ENCODE measurements around the gene DCAF17. TPM values are rescaled to one million over a fixed set of nuclear protein-coding genes. Genes with fewer than 3 reads are reported as not detected.

Gene DCAF17
- total and polyA plus RNA-seq, 4 donors: 2.5 to 10.4 (median 6.1) TPM

GRCh38 chr2:171393487-171393886 lies 40.5 kb upstream of the DCAF17 start:
- Histone ChIP-seq H3K4me3 (ENCODE audit: low read depth in 1 of 3, low read length in 3 of 3) (no peak overlapping the region), H3K9me3 (ENCODE audit: control insufficient read depth in 4 of 4, low read length in 3 of 4) (no peaks in the 10 kb centered on the region), H3K27me3 (ENCODE audit: control insufficient read depth in 4 of 4, insufficient read depth in 4 of 4, low read length in 3 of 4) (no peaks in the 10 kb centered on the region), H3K27ac (ENCODE audit: low read depth in 1 of 2, low read length in 2 of 2) (no peak overlapping the region), H3K9ac (ENCODE audit: low read depth in 1 of 2, low read length in 2 of 2) (no peak overlapping the region), H3K36me3 (ENCODE audit: control insufficient read depth in 4 of 4, insufficient read depth in 3 of 4, low read depth in 1 of 4, low read length in 3 of 4) (no peaks in the 10 kb centered on the region), H3K4me1 (ENCODE audit: control insufficient read depth in 4 of 4, insufficient read depth in 4 of 4, low read length in 3 of 4) (no peaks in the 10 kb centered on the region)
- WGBS: 97% methylated on average over 1 of the region's 1 CpG
- TF ChIP-seq SP1 (IDR thresholded peaks at IDR 0.05) (no peak), RXRA (IDR thresholded peaks at IDR 0.05) (no peak), JUND (IDR thresholded peaks at IDR 0.05) (no peak), NR2F2 (IDR thresholded peaks at IDR 0.05) (no peak), GABPA (IDR thresholded peaks at IDR 0.05 in 1 of 2, conservative IDR thresholded peaks at IDR 0.05 in 1 of 2) (no peak)
- DNase-seq (ENCODE audit: low spot score): no peak

DNA sequence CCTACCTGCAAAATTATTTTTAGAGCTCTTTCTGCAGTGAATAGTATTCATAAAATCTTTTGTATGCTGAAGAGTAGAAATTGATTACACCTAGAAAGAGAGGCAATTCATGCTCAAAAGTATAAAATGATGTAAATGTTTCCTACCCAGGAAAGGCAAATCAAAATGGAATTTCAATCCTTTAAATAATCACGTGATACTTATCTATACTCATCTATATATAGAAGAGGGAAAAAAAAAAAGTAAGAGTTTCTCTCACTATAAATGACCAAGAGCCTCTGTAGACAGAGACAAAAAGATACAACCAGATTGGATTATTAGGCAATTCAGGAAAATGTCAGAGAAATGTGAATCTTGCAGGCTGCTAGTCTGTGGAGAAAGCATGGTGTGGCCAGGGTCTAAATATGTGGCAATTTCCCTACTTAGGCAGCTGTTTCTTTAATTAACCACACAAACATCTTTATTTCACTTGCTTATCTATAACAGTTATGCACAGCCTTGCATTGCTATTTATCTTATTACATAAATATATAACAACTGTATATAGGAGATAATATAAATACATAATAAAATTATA lies 39.8 kb upstream of the DCAF17 start:
- 79% methylated on average over 1 of the region's 1 CpG for WGBS

DNA sequence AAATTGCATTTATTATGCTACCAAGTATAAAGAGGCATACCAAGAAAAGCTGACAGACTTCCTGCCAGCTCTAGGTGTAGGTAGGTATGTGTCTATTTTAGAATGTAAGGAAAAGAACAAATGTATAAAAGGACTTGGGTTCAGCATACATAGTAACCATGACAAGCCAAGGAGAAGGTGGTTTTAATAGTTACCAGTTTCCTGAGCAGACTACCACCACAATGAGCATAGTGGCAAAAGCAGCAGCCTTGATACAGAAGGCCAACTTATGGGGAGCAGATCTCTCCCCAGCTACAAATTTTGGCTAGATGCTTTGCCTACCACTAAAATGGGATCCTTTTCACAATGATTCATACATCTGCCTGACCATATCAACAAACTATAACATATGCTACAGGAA lies 34.7 kb upstream of the DCAF17 start:
- DNase-seq (ENCODE audit: low spot score): no peak
- no peak overlapping the region for H3K4me3 ChIP-seq (ENCODE audit: low read depth in 1 of 3, low read length in 3 of 3)
- TF ChIP-seq, protein P1, sequence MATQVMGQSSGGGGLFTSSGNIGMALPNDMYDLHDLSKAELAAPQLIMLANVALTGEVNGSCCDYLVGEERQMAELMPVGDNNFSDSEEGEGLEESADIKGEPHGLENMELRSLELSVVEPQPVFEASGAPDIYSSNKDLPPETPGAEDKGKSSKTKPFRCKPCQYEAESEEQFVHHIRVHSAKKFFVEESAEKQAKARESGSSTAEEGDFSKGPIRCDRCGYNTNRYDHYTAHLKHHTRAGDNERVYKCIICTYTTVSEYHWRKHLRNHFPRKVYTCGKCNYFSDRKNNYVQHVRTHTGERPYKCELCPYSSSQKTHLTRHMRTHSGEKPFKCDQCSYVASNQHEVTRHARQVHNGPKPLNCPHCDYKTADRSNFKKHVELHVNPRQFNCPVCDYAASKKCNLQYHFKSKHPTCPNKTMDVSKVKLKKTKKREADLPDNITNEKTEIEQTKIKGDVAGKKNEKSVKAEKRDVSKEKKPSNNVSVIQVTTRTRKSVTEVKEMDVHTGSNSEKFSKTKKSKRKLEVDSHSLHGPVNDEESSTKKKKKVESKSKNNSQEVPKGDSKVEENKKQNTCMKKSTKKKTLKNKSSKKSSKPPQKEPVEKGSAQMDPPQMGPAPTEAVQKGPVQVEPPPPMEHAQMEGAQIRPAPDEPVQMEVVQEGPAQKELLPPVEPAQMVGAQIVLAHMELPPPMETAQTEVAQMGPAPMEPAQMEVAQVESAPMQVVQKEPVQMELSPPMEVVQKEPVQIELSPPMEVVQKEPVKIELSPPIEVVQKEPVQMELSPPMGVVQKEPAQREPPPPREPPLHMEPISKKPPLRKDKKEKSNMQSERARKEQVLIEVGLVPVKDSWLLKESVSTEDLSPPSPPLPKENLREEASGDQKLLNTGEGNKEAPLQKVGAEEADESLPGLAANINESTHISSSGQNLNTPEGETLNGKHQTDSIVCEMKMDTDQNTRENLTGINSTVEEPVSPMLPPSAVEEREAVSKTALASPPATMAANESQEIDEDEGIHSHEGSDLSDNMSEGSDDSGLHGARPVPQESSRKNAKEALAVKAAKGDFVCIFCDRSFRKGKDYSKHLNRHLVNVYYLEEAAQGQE (IDR thresholded peaks at IDR 0.05): no peak
- TF ChIP-seq, protein P2, sequence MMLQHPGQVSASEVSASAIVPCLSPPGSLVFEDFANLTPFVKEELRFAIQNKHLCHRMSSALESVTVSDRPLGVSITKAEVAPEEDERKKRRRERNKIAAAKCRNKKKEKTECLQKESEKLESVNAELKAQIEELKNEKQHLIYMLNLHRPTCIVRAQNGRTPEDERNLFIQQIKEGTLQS (IDR thresholded peaks at IDR 0.05): no peak
- TF ChIP-seq HNF4G (IDR thresholded peaks at IDR 0.05) (no peak), ZBTB33 (IDR thresholded peaks at IDR 0.05) (no peak), RAD21 (IDR thresholded peaks at IDR 0.05) (no peak), SP1 (IDR thresholded peaks at IDR 0.05) (no peak), GABPA (IDR thresholded peaks at IDR 0.05 in 1 of 2, conservative IDR thresholded peaks at IDR 0.05 in 1 of 2) (no peak), NR2F2 (IDR thresholded peaks at IDR 0.05) (no peak), JUND (IDR thresholded peaks at IDR 0.05) (no peak), FOXA2 (IDR thresholded peaks at IDR 0.05) (no peak), RXRA (IDR thresholded peaks at IDR 0.05) (no peak), CTCF (IDR thresholded peaks at IDR 0.05; ENCODE audit: low read depth, low read length, missing input control) (no peak), TAF1 (conservative IDR thresholded peaks at IDR 0.05) (no peak), HNF4A (conservative IDR thresholded peaks at IDR 0.05) (no peak), FOXA1 (IDR thresholded peaks at IDR 0.05) (no peak), EGR1 (IDR thresholded peaks at IDR 0.05; ENCODE audit: low read depth in 2 of 2) (no peak)
- TF ChIP-seq, protein P3, sequence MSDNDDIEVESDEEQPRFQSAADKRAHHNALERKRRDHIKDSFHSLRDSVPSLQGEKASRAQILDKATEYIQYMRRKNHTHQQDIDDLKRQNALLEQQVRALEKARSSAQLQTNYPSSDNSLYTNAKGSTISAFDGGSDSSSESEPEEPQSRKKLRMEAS (IDR thresholded peaks at IDR 0.05): no peak
- no peaks in the 10 kb centered on the region for H3K9me3 ChIP-seq (ENCODE audit: control insufficient read depth in 4 of 4, low read length in 3 of 4)
- no peak overlapping the region for H3K9ac ChIP-seq (ENCODE audit: low read depth in 1 of 2, low read length in 2 of 2)
- no peaks in the 10 kb centered on the region for H3K36me3 ChIP-seq (ENCODE audit: control insufficient read depth in 4 of 4, insufficient read depth in 3 of 4, low read depth in 1 of 4, low read length in 3 of 4)
- H3K27me3 ChIP-seq (ENCODE audit: control insufficient read depth in 4 of 4, insufficient read depth in 4 of 4, low read length in 3 of 4): no peaks in the 10 kb centered on the region
- H3K4me1 ChIP-seq (ENCODE audit: control insufficient read depth in 4 of 4, insufficient read depth in 4 of 4, low read length in 3 of 4): no peaks in the 10 kb centered on the region
- no peak overlapping the region for H3K27ac ChIP-seq (ENCODE audit: low read depth in 1 of 2, low read length in 2 of 2)

More for the DNA sequence above, 39.8 kb upstream of the DCAF17 start:
- Histone ChIP-seq H3K27ac (ENCODE audit: low read depth in 1 of 2, low read length in 2 of 2) (no peak overlapping the region), H3K4me3 (ENCODE audit: low read depth in 1 of 3, low read length in 3 of 3) (no peak overlapping the region), H3K9ac (ENCODE audit: low read depth in 1 of 2, low read length in 2 of 2) (no peak overlapping the region), H3K4me1 (ENCODE audit: control insufficient read depth in 4 of 4, insufficient read depth in 4 of 4, low read length in 3 of 4) (no peaks in the 10 kb centered on the region), H3K9me3 (ENCODE audit: control insufficient read depth in 4 of 4, low read length in 3 of 4) (no peaks in the 10 kb centered on the region), H3K36me3 (ENCODE audit: control insufficient read depth in 4 of 4, insufficient read depth in 3 of 4, low read depth in 1 of 4, low read length in 3 of 4) (no peaks in the 10 kb centered on the region), H3K27me3 (ENCODE audit: control insufficient read depth in 4 of 4, insufficient read depth in 4 of 4, low read length in 3 of 4) (no peaks in the 10 kb centered on the region)
- DNase-seq (ENCODE audit: low spot score): no peak
- no peak for TF ChIP-seq FOXA1 (IDR thresholded peaks at IDR 0.05)
- TF ChIP-seq, protein P3 (IDR thresholded peaks at IDR 0.05): no peak

Measured in liver (tissue), 9 donors.